Activated T-cell treated with anti-CD3 and anti-CD28 coated beads, Interleukin-2, amount 50 U/mL, for 72 hours (primary cell): ENCODE results near the gene EVC. TPM values are rescaled to one million over a fixed set of nuclear protein-coding genes. Genes with fewer than 3 reads are reported as not detected.

Experiments used
- ATAC-seq, 2 donors: fragments of 150-1000 bp; cut with Tn5 transposase; replicated peaks in 1 of 2; 2 replicates each; pipeline ENCODE4 v1.10.0; 2021; ENCODE audit warnings: moderate library complexity in 2 of 2, mild to moderate bottlenecking in 1 of 2
- DNase-seq, 2 donors: peaks; one replicate each; pipeline ENCODE4 v3.0.0; 2021 to 2022; ENCODE audit warnings: mixed read lengths in 1 of 2
- H3K27ac Mint-ChIP-seq: one replicate; pipeline ENCODE4 v1.8.0; 2022; ENCODE audit warnings: mild to moderate bottlenecking, moderate library complexity, mixed read lengths
- H3K27me3 Mint-ChIP-seq: one replicate; pipeline ENCODE4 v1.8.0; 2022; ENCODE audit warnings: low read depth, mixed read lengths
- H3K36me3 Mint-ChIP-seq, 2 donors: one replicate each; pipeline ENCODE4 v1.8.0; 2022; ENCODE audit warnings: mixed read lengths in 2 of 2, mild to moderate bottlenecking in 1 of 2; ENCODE audit not compliant: insufficient read depth in 2 of 2
- H3K4me1 Mint-ChIP-seq: one replicate; pipeline ENCODE4 v1.8.0; 2022; ENCODE audit warnings: low read depth, mixed read lengths
- H3K4me3 Mint-ChIP-seq, 2 donors: one replicate each; pipeline ENCODE4 v1.8.0; 2022; ENCODE audit warnings: mild to moderate bottlenecking in 2 of 2, mixed read lengths in 2 of 2, moderate library complexity in 2 of 2
- H3K9me3 Mint-ChIP-seq, 2 donors: one replicate each; pipeline ENCODE4 v1.8.0; 2022; ENCODE audit warnings: mixed read lengths in 2 of 2
- total RNA-seq, 2 donors: library from RNA; stranded (reverse); gene quantifications; one replicate each; pipeline ENCODE4 v1.2.3, GENCODE V29; 2022

EVC gene
- total RNA-seq, 2 donors from 2014 or later, result 0.60 to 3.5 TPM

DNA sequence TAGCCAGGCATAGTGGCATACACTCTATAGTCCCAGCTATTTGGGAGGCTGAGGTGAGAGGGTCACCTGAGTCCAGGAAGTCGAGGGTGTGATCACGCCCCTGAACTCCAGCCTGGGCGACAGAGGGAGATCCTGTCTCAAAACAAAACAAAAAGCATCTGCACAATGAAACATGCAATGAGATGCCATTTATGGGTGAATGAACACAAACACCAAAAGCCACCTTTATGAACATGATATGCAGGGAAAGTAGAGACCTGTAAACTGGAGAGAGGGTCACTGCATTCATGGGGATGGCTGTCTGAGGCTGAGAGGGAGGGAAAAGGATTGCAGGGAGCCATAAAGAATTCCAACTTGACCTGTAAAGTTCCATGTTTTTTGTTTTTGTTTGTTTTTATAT lies 70.7 kb downstream of the EVC start:
- no peak for DNase-seq
- H3K4me1 Mint-ChIP-seq, result no peaks in the 10 kb centered on the region
- H3K4me3 Mint-ChIP-seq, result no peak overlapping the region

DNA sequence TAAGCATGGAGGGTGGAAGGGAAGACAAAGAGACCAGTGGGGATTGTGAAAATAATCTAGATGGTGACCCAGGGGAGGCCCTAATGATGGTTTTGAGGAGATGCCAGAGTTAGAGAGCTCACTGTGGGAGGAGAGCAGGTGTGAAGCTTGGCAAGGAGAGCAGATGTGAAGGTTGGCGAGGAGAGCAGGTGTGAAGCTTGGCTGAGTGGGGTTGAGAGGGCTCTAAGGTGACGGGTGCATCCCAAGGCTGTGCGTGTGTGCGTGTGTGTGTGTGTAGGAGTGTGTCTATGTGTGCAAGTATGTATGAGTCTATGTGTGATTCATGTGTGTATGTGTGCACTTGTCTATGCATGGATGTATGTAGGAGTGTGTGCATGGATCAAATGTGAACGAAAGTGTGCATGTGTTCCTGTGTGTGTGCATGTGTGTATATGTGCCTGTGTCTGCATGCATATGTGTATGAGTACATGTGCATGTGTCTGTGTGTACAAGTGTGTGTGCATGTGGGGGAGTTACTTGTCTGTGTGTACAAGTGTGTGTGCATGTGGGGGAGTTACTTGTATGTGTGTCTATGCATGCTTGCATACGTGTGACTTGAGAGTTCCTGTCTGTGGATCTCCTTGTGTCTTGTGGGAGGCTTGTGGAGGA lies 72.0 kb downstream of the EVC start:
- ATAC-seq (no peak), DNase-seq (no peak)
- Mint-ChIP-seq H3K36me3 (no peaks in the 10 kb centered on the region), H3K27me3 (no peaks in the 10 kb centered on the region), H3K4me1 (no peaks in the 10 kb centered on the region), H3K9me3 (no peaks in the 10 kb centered on the region), H3K4me3 (no peak overlapping the region), H3K27ac (no peak overlapping the region)

More for the DNA sequence above, 70.7 kb downstream of the EVC start:
- Mint-ChIP-seq H3K27ac (no peak overlapping the region), H3K27me3 (no peaks in the 10 kb centered on the region), H3K36me3 (peaks cover 0 to 1% of the 10 kb centered on the region in 2 donors), H3K9me3 (no peaks in the 10 kb centered on the region)
- ATAC-seq, result no peak

DNA sequence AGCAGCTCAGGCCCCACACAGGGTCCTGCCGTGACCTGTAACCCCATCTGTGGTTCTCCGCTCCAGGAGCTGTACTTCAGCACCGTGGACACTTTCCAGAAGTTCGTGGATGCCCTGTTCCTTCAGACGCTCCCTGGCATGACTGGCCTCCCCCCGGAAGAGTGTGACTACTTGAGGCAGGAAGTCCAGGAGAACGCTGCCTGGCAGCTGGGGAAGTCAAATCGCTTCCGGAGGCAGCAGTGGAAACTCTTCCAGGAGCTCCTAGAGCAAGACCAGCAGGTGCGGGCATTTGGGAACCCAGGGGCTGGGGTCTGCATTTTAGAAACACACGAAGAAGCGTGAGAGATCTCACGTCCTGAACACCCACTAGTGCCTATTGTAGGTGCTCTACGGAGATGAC lies 72.5 kb downstream of the EVC start:
- H3K27me3 Mint-ChIP-seq, result no peaks in the 10 kb centered on the region
- no peaks in the 10 kb centered on the region for H3K36me3 Mint-ChIP-seq
- H3K27ac Mint-ChIP-seq, result no peak overlapping the region
- ATAC-seq (no peak), DNase-seq (no peak)
- no peaks in the 10 kb centered on the region for H3K9me3 Mint-ChIP-seq
- H3K4me1 Mint-ChIP-seq, result no peaks in the 10 kb centered on the region
- no peak overlapping the region for H3K4me3 Mint-ChIP-seq

DNA sequence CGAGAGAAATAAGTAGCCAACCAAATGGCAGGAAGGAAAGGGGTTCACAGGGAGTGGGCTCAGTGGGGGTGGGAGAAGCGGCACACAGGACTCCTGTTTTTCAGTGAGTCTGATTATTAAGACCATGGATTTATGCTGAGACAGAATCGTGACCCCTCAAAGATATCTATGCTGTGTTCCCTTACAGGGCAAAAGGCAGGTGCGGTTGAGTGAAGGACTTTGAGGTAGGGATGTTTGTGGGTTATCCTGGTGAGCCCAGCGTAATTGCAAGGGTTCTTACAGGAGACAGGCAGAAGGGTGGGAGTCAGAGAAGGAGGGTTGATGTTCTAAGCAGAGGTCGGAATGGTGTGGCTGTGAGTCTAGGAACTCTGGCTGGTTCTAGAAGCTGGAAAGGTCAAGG lies 73.0 kb downstream of the EVC start:
- Mint-ChIP-seq H3K4me3 (no peak overlapping the region), H3K27ac (no peak overlapping the region), H3K9me3 (no peaks in the 10 kb centered on the region), H3K27me3 (no peaks in the 10 kb centered on the region), H3K36me3 (no peaks in the 10 kb centered on the region), H3K4me1 (no peaks in the 10 kb centered on the region)
- DNase-seq, result no peak
- ATAC-seq, result no peak

DNA sequence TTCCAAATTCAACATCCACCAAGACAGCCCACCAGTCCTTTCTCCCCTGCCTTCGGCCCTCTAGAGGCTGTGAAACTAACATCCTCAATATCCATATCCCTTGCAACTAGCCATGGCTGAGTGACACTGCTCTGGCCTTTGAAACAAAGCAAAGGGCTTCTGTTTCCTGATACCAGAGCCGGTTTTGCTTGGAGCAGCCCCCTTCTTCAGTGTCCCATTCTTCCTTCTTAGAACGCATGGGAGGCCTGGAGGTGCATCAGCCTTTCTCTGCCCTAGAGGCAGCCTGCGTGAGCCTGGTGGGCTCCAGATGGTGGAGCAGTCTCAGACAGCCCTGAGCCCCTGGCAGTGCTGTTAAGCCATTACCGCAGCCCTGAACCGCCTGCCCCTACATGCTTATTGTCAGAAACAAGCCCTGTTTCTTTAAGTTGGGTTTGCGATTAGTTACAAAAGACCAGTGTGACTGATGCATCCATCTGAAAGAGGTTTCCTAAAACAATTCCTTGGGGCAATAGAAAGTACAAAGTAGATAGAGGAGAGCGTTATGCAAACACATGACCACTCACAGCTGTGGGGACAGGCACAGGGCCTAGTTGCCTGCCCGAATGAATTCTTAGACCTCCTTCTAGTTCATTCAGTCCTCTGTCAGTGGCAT lies 74.1 kb downstream of the EVC start:
- ATAC-seq, result no peak
- Mint-ChIP-seq H3K9me3 (no peaks in the 10 kb centered on the region), H3K27me3 (no peaks in the 10 kb centered on the region), H3K27ac (no peak overlapping the region), H3K36me3 (no peaks in the 10 kb centered on the region), H3K4me3 (no peak overlapping the region), H3K4me1 (no peaks in the 10 kb centered on the region)
- no peak for DNase-seq

DNA sequence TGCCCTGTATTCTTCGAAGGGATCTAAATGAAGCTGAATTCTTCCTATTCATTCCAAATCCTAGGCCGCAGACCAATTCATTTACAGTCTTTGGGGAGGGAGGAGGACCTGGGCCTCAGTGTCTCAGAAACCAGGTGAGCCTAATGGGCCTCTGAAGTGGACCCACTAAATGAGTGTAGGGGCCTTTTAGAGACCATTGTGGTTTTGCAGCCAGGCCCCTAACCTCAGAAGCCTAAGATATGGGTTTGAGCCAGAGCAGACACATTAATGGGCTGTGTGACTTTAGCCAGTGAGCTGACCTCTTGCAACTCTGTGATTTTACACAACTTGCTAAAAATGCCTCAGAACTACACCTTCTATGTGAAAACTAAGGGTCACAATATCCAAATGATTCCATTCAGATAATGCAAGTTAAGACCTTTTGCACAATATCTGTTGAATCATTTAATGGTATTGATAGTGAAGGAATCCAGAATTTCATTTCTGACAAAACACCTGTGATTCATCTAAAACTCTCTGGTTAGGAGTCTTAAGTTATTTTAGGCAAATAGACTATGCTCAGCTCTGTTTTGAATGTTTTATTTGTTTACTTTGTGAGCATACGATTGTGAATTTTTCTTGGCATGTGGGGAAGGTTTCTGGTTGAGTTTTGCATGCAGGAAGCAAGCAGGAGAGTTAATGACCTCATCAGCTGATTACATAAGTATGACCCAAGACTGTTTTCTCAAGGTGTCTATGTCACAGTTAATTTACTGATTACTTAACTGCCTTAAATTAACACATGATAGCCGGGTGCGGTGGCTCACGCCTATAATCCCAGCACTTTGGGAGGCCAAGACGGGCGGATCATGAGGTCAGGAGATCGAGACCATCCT lies 75.0 kb downstream of the EVC start:
- Mint-ChIP-seq H3K4me3 (no peak overlapping the region), H3K27ac (no peak overlapping the region), H3K4me1 (no peaks in the 10 kb centered on the region), H3K36me3 (no peaks in the 10 kb centered on the region), H3K27me3 (no peaks in the 10 kb centered on the region), H3K9me3 (no peaks in the 10 kb centered on the region)
- DNase-seq (no peak), ATAC-seq (no peak)

DNA sequence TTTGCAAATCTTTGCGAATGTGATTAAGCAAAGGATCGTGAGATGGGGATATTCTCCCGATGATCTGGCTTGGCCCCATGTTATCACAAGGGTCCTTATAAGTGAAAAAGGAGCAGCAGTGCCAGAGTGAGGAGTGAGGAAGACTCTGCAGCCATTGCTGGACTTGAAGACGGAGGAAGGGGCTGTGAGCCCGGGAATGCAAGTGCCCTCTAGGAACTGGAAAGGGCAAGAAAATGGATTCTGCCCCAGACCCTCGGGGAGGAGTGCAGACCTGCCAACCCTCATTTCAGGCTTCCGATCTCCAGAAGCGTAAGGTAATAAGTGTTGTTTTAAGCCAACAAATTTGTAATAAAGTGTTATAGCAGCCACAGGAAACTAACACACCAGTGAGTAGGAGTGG lies 76.3 kb downstream of the EVC start:
- Mint-ChIP-seq H3K27ac (no peak overlapping the region), H3K36me3 (no peaks in the 10 kb centered on the region), H3K4me3 (no peak overlapping the region), H3K9me3 (no peaks in the 10 kb centered on the region), H3K27me3 (no peaks in the 10 kb centered on the region), H3K4me1 (no peaks in the 10 kb centered on the region)
- DNase-seq (no peak), ATAC-seq (no peak)

DNA sequence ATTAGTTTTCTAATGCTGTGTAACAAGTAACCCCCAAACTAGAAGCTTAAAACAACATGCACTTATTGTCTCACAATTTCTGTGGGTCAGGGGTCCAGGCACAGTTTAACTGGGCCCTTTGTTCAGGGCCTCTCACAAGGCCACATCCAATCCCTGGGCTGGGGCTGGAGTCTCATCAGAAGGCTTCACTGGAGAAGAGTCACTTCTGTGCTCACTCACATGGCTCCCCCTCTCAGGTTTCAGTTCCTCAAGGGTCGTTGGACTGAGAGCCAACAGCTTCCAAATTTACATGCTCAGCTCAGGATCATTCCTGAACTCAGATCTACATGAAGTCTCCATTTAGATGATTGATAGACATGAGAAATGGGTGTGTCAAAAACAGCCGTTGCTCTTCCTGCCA lies 77.1 kb downstream of the EVC start:
- Mint-ChIP-seq H3K27me3 (no peaks in the 10 kb centered on the region), H3K36me3 (no peaks in the 10 kb centered on the region), H3K4me3 (no peak overlapping the region), H3K4me1 (no peaks in the 10 kb centered on the region), H3K27ac (no peak overlapping the region), H3K9me3 (no peaks in the 10 kb centered on the region)
- DNase-seq (no peak), ATAC-seq (no peak)

DNA sequence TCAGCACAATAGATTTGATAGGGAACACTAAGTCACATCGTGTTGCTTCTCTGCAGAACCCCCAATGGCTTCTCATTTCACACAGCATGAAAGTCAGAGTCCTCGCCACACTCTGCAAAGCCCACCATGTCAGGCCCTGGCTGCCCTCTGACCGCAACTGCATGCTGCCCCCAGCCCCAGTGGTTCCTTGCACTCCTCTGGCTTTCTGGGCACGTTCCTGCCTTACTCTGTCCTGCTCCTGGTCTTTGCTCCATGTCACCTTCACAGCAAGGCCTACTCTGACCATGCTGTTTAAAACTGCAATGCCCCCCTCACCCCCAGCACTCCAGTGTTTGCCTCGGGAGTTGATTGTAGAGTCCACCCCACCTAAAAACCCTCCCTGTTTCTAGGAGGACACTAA lies 78.1 kb downstream of the EVC start:
- Mint-ChIP-seq H3K27me3 (no peaks in the 10 kb centered on the region), H3K36me3 (no peaks in the 10 kb centered on the region), H3K27ac (no peak overlapping the region), H3K9me3 (no peaks in the 10 kb centered on the region), H3K4me1 (no peaks in the 10 kb centered on the region), H3K4me3 (no peak overlapping the region)
- ATAC-seq, result no peak
- no peak for DNase-seq

DNA sequence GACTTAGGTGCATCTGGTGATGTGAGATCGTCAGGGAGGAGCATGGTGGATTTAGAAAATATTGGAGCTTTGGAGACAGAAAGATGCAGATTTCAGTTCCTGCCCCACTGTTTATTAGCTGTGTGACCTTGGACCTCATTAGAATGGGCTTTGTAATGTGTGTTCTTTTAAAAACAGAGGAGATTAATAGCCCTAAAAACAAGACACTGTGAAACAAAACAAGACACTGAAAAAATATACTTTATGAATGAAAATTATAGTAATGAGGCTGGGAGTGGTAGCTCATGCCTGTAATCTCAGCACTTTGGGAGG lies 79.5 kb downstream of the EVC start:
- no peak for DNase-seq
- H3K9me3 Mint-ChIP-seq, result no peaks in the 10 kb centered on the region
- ATAC-seq, result no peak
- H3K27me3 Mint-ChIP-seq, result no peaks in the 10 kb centered on the region
- no peak overlapping the region for H3K27ac Mint-ChIP-seq
- no peak overlapping the region for H3K4me3 Mint-ChIP-seq
- H3K36me3 Mint-ChIP-seq, result no peaks in the 10 kb centered on the region
- no peaks in the 10 kb centered on the region for H3K4me1 Mint-ChIP-seq

DNA sequence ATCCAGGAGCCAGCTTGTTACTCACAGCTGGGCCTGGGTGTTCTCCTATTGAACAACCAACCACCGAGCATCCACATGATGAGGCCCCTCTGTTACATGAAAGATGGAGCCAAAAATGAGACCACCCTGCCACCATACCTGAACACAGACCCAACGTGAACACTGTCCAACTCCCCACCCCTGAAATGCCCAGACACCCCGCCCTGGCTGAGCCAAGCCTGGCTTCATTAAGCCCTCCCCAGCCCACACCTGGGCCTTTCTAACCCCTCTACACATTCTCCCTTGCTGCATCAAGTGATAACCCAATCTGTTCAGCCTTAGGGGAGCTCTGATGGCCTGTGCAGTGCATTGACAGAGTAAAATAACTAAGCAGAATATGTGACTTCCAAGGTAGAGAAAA lies 80.7 kb downstream of the EVC start:
- H3K27ac Mint-ChIP-seq, result no peak overlapping the region
- ATAC-seq (no peak), DNase-seq (no peak)
- H3K4me3 Mint-ChIP-seq, result no peak overlapping the region
- no peaks in the 10 kb centered on the region for H3K36me3 Mint-ChIP-seq
- H3K27me3 Mint-ChIP-seq, result no peaks in the 10 kb centered on the region
- H3K9me3 Mint-ChIP-seq, result peaks cover 0 to 2% of the 10 kb centered on the region in 2 donors
- no peaks in the 10 kb centered on the region for H3K4me1 Mint-ChIP-seq

DNA sequence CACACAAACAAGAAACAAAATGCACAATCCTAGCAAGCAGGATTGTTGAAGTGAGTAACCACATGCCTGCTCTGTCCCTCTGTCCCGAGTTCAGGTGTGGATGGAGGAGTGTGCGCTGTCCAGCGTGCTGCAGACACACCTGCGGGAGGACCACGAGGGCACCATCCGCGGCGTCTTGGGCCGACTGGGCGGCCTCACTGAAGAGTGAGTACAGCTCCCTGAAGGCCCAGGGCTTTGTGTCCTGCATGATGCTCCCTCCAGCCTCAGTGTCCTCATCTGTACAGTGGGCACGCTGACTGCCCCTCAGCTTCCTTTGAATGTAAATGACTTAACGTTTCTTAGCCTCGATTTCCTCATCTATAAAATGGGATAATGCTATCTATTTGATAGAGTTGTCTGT lies 82.5 kb downstream of the EVC start:
- Mint-ChIP-seq H3K27me3 (no peaks in the 10 kb centered on the region), H3K9me3 (peaks cover 0 to 2% of the 10 kb centered on the region in 2 donors), H3K4me3 (no peak overlapping the region), H3K4me1 (no peaks in the 10 kb centered on the region), H3K36me3 (no peaks in the 10 kb centered on the region), H3K27ac (no peak overlapping the region)
- no peak for DNase-seq
- ATAC-seq, result no peak

DNA sequence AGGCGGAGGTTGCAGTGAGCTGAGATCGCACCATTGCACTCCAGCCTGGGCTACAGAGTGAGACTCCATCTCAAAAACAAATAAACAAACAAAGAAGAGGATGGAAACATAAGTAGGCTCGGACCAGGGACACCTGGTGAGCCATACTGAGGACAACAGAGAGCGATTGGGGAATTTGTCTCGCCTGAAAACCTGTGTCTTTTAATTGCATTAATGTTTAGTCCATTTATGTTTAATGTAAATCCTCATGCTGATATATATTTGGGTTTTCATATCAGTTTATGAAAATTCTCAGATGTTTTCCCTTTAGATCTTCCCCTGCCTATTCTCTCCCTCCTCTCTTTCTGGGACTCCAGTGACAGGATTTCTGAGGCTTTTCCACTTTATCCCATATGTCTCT lies 84.6 kb downstream of the EVC start:
- Mint-ChIP-seq H3K36me3 (no peaks in the 10 kb centered on the region), H3K27ac (no peak overlapping the region), H3K9me3 (peaks cover 0 to 2% of the 10 kb centered on the region in 2 donors), H3K27me3 (no peaks in the 10 kb centered on the region), H3K4me1 (no peaks in the 10 kb centered on the region), H3K4me3 (no peak overlapping the region)
- ATAC-seq, result no peak
- no peak for DNase-seq
